Measurements from ENCODE around the gene SLC5A4.

Gene SLC5A4

DNA sequence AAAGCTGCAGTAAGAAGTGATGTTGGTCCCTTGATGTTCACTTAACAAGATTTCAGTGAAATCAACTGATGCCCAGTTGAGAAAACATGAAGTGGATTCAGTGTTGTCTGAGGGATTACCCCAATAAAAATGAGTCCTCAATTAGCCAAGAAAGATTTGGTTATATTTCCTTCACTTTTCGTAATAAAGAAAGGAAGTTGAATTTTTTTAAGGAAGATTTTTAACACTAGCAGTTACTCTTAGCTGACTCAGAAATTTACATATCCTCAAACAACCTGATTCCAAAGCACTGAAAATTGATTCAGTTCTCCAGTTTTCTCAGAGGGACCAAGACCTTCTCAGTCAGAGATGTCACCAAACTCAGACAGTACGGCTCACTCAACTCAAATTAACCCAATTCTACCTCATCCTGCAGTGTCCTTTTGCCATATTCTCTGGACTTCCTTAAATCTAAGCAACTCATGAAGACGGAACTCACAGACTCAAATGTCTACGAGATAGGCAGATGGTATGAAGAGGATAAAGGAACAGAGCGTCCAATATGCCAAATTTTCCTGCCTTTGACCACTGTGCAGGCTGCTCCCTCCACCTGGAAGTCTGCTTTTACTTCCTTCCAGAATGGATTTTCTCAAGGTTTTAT, 22.8 kb downstream of the SLC5A4 start:
- no peak for DNase-seq

DNA sequence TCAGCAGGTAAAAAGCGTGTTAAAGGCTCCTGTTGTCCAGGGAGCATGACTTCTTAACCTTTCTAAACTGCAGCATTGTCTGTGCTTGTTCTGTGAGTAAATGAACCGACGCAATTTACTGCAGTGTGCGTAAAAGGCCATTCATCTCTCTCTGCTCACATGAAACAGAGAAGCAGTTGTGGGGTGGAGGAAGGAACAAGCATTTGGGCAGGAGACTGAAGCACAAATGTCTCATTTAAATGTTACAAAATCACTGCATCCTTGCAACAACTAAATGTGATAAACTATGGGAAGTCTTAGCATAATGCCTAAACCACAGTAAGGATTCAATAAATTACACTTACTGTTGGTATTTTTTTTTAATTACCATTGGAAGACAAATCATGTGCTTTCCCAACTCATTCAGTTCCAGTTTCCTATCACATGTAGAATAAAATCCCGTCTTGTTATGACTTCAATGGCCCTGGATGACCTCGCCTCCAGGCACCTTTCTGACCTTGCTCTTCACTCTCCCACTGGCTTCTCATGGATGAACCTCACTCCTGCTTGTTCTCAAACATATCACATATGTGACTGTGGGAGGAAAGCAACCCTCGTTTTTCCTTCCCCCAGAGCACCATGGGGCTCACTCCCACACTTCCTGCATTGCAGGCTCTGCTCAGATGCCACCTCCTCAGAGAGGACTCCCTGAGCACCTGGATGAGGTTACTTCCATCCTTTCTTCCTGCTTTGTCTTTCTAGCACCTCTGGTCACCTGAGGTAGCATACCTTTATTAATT, 28.6 kb downstream of the SLC5A4 start:
- no peak for DNase-seq

DNA sequence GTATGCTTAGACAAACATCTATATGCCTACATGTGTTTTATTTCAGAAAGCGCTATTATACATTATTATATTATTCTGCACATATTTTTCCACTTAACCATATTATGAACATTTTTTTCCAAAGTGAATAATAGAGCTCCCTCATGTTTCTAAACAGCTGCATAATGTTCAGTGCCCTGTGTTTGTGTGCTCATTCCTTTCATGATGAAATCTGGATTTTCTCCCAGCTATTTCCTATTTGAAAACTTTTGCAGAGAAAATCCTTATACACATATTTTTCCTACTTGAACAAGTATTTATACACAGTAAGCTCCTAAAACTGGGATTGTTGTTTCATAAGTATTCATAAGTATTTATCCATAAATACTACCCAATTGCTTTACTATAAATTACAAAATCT, 32.2 kb downstream of the SLC5A4 start:
- DNase-seq: no peak

DNA sequence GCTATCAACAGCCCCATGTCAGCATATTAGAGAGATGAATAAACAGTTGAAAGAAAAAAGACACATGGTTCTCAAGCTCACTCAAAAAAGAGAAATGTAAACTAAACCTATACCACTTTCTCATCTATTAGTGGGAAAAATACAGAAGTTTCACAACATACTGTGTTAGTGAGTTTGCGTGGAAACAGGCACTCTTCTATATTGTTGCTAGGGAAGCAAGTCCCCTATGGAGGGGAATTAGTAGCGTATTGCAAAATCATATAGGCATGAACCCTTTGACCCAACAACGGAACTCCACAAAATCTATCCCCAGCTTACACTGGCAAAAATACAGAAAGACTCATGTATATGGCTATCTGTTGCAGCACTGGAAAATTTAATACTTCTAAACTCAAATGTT, 36.1 kb downstream of the SLC5A4 start:
- DNase-seq: no peak

DNA sequence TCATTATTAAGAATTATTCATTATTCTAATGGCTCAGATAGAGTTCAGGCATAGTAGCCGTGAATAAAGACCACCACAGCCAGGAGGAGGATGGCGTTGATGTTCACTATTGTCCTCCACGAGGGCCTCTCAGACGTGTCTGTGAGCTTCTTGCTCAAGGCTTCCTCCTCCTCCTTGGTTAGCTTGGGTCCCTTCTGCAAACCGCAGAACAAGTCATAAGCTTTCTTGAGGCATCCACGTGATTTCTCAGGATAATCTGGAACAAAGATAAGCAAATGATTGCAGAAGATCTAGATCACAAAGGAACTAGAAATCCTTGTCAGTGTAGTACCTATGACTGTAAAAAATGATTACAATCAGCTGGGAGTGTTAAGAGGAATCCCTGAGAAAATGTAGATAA, 36.7 kb downstream of the SLC5A4 start:
- no peak for DNase-seq

DNA sequence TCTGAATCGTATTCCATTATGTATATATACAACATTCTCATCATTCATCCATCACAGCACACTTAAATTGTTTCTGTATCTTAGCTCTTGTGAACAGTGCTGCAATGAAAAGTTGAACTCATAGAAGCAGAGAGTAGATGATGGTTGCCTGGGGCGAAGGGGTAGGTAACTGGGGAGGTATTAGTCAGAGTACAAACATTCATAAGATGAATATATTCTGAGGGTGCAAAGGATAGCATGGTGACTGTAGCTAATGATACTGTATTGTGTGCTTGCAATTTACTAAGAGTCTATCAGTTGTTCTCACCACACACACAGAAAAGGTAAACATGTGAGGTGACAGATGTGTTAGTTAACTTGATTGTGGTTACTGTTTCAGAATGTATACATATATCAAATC, 37.7 kb downstream of the SLC5A4 start:
- DNase-seq: no peak

DNA sequence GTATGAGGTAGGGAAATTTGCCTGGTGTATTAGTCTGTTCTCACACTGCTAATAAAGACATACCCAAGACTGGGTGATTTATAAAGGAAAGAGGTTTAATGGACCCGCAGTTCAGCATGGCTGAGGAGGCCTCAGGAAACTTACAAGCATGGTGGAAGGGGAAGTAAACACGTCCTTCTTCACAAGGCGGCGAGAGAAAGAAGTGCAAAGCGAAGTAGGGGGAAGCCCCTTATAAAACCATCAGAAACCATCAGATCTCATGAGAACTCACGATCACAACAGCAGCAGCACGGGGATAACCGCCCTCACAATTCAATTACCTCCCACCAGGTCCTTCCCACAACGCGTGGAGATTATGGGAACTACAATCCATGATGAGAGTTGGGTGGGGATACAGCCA, 38.2 kb downstream of the SLC5A4 start:
- DNase-seq: no peak

DNA sequence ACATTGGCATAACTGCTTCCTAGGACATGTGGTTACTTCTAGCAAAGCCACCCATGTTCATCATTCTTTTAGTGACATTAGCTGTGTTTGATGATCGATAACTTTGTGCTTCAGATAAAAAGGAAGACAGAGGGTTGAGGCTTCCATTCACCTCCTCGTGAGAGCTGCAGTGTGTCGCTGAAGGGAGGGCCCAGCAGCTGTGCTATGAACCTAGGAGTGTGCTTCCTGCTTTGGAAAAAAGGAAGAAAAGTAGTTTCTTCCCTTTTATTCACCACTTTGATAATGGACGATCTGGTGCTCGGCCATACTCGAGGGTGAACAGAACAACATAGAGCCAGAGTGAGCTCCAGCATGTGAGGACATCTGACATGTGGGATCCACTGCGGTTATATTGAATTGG, 44.1 kb downstream of the SLC5A4 start:
- DNase-seq: no peak

DNA sequence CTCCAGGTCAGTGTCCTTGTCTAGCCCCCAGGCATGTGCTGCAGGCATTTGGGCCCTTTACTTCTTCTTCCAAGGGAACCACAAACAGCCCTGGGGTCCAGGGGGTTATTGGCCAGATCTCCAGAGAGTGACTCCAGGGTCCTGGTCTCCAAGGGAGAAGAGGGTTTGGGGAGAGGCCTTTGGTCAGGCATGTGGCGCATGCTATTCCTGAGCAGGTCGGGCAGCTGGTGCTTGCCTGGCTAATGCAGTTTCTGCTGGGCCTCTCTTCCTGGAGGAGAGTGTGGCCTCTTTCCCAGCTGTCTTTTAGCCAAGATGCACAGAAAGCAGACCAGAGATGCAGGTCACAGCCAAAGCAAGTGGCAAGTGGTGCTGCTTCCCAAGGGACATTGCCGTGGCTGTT, 46.5 kb downstream of the SLC5A4 start:
- DNase-seq: no peak

DNA sequence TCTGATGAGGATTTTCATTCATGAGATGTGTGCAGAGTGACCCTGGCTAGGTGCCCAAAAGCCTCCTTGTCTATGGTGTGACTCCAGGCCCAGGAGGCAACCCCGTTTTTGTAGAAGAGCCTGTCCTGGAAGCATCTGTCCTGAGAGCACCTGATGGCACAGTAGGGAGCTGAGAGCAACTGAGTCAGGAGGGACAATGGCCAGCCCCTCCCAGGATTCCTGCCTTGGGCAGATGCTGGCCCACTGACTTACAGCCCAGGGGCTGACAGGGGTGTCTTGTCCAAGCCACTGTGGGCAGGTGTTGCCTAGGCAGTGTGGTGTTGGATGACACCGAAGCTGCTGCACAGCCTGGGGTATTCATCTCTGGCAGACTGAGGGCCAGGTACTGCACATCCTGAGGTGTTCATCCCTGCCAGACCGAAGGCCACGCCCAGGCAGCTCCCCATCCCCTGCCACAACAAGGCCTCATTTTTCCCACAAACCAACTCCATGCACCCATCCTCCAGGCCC, 47.1 kb downstream of the SLC5A4 start:
- DNase-seq: no peak

DNA sequence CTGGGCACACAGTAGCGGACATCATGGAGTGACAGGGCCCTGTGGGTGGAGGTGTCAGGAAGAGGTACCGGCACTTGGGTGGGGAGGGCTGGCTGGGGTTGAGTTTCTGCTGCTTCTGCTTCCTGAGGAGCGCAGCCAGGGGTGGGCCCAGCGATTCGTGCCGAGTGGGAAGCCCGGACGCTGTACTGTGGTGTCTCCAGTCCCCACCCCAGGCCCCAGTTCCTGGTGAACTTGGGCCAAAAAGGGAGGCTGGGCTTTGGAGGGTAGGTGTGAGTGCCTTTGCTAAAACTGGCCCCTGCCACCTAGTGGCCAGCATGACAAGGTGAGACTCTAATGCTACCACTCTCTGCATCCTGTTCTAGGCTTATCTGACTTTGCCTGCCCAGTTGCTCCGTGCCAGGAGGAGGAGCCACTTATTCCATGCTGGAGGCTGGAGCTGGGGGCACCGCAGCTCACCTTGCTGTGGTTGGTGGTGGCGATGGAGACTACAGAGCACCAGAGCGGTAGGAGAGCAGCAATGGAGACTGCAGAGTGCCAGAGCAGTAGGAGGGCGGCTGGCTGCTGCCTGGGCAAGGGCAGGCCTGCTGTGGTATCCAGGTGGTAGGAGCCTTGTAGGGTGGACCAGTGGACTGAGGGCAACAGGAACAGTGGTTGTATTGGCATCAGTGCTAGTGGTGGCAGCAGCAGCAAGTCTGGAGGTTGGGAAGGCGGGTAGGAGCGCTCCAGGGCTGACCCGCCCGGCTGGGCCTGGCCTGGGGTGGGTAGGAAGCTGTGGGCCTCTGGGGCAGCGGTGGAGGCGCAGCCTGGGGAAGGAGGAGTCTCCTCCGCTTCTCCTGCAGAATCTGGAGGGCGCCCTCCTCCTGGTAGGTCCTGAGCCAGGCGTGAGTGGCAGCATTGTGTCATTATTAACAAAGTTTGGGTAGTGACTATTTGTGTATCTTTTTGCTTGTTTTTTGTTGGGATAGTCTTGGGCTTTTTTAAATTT, 48.1 kb downstream of the SLC5A4 start:
- DNase-seq: peak; percentile 78

DNA sequence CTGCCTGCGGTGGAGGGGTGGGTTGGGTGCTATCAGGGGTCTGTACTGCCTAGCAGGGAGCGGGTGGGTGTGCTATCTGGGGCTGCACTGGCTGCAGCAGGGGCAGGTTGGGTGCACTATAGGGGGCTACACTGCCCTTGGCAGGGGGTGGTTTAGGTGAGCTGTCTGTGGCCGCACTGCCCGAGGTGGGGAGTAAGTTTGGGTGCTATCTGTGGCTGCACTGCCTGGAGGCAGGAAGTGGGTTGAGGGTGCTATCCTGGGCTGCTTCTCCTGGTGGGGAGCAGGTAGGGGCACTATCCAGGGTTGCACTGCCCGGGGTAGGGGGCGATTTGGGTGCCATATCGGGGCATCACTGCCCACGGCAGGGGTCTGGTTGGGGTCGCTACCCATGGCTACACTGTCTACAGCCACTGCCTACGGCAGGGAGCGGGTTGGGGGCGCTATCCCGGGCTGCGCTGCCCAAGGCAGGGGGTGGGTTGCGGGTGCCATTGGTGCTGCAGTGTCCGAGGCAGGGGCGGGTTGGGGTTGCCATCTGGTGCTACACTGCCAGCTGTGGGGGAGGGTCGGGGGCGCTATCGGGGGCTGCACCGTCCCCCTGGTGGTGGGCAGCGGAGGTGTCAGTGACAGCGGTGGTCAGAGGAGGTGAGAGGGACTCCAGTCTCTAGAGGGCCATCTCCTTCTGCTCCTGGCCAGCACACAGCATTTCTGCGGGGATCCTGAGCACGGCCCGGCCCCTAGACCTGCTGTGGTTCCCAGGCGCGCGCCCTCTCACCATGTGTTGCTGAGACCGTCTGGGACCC, 49.0 kb downstream of the SLC5A4 start:
- DNase-seq: peak; percentile 55

DNA sequence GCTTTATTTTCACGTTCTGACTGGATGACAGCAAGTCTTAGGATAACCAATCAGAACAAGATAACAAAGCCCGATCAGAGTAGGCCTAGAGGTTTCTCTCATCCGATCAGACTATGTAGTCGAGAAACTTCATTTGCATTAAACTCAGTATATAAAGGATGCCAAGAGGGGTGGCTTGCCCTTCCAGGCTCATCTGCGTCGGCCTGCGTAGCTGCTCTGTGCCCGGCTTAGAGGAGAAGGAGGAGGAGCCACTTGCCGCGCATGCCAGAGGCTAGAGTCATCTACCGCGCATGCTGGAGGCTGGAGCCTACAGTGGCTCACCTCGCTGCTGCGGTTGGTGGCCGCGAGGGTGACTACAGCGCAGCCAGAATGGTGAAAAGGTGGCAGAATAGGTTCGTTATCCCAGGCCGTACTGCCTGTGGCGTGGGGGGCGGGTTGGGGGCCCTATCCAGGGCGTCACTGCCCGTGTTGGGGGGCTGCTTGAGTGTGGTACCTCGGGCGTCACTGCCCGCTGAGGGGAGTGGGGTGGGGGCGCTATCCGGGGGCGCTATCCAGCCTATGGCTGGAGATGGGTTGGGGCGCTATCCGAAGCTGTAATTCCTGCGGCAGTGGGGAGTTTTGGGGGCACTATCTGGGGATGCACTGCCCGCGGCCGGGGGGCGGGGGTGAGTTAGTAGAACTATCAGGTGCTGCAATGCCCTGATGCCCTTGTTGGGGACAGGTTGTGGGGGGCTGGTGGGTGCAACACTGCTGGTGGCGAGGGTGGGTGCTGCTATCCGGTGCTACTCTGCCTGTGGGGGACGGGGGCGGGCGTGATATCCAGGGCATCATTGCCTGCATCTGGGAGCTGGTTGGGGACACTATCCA, 50.1 kb downstream of the SLC5A4 start, which contains the start of gene RFPL2:
RFPL2 (minus strand) TSS at position 218 of the 867 bp plus-strand sequence. CDS start 2,622 bp downstream, outside the sequence.
- DNase-seq: peak; percentile 89

DNA sequence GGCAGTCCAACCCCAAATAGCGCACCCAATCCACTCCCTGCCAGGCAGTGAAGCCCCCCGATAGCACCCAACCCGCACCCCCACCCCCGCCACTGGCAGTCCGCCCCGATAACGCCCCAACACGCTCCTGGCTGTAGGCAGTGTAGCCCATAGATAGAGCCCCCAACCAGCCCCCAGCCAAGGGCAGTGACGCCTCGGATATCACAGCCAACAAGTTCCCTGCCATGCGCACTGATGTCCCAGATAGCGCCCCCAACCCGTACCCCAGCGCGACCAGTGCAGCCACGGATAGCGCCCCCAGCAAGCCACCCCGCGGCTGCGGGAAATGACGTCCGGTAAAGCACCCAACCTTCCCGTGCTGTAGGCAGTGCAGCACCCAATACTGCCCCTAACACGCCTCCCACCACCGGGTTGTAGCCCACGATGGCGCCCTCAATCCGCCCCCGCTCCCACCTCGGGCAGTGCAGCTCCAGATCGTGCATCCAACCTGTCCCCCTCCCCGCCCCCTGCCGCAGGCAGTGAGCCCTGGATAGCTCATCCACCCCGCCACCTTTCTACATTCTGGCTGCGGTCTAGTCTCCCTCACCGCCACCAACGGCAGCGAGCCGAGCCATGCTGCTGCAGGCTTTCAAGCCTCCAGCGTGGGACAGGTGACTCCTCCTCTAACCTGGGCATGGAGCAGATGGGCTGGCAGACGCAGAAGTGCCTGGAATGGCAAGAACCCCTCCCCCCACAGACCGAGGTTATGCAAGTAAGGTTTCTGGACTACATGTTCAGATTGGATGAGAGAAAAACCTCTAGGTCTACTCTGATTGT, 50.9 kb downstream of the SLC5A4 start:
- DNase-seq: peak; percentile 82

DNA sequence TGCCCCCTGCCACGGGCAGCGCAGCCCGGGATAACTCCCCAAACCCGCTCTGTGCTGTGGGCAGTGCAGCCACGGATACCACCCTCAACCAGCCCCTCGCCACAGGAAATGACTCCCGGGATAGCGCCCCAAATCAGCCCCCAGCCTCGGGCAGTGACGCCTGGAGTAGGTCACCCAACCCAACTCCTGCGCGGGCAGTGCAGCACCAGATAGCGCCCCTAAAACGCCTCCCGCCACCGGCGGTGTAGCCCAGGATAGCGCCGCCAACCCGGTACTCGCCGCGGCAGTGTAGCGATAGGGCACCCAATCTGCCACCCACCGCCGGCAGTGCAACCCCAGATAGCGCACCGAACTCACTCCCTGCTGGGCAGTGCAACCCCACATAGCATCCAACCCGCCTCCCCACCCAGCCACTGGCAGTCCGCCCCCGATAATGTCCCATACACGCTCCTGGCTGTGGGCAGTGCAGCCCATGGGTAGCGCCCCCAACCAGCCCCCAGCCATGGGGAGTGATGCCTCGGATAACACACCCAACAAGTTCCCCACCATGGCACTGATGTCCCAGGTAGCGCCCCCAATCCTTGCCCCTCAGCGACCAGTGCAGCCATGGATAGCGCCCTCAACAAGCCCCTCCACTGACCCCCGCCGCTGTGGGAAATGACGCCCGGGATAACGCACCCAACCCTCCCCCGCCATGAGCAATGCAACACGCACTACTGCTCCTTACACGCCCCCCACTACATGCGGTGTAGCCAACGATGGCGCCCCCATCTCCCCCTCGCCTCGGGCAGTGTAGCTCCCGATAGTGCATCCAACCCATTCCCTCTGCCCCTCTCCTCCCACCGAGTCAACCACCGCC, 51.7 kb downstream of the SLC5A4 start:
- DNase-seq: peak; percentile 20

DNA sequence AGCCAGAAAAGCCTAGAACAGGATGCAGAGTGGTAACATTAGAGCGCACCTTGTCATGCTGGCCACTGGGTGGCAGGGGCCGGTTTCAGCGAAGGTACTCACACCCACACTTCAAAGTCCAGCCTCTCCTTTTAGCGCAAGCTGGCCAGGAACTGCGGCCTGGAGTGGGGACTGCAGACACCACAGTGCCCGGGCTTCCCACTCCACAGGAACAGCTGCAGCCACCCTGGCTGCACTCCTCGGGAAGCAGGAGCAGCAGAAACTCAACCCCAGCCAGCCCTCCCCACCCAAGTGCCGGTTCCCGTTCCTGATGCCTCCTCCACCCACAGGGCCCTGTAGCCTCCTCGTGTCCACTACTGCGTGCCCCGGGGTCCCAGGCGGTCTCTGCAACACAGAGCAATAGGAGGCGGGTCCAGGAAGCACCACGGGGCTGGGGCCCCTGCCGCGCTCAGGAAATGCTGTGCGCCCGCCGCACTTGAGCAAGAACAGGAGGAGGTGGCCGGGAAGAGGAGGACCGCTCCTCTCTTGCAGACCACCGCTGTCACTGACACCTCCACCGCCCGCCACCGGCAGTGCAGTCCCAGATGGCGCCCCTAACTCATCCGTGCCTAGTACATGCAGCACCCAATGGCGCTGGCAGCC, 52.5 kb downstream of the SLC5A4 start:
- DNase-seq: peak; percentile 85

DNA sequence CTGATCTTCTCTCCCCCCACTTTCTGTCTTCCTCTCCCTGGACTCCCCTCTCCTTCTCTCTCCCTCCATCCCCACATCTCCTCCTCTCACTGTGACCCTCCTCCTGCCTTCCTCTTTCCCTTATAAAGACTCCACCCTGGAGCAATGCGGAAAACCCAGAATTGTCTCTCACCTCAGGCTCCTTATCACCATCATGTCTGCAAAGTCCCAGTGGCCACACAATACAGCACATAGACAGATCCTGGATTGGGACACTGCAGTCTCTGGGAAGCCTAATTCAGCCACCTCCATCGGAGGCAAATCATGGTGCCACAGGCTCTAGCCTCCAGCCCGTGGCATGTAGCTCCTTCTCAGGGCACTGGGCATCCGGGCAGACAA, 53.0 kb downstream of the SLC5A4 start:
- DNase-seq: no peak

DNA sequence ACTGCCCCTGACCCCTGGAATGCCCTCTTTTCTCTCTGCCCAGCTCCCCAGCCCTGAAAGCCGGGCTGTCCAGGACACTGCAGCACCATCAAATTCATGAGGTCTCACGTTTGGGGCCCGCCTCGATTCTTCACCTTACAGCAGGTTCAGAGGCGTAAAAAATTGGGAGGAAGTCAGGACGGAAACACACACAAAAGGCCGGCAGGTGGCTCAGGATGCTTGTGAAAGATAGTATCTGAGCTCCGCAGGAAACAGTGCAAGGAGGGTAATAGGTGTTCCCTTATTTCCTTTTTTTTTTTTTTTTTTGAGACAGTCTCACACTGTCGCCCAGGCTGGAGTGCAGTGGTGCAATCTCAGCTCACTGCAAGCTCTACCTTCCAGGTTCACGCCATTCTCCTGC, 54.4 kb downstream of the SLC5A4 start:
- no peak for DNase-seq

DNA sequence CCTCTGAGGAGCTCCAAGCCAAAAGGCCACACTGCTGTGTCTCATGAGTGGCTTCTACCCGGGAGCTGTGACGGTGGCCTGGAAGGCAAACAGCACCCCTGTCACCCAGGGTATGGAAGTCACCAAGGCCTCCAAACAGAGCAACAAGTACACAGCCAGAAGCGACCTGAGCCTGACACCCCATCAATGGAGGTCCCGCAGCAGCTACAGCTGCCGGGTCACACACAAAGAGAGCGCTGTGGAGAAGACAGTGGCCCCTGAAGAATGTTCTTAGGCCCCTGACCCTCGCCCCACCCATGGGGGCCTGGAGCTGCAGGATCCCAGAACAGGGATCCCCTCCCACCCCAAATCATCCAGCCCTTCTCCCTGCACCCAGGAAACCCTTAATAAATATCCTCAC, 55.2 kb downstream of the SLC5A4 start:
- no peak for DNase-seq

Data from DMS53 (cell line).